ENCODE results near the gene CAMTA1. TPM values are rescaled to one million over a fixed set of nuclear protein-coding genes. Genes with fewer than 3 reads are reported as not detected.
A peak's percentile ranks its signal among the peaks of the same experiment; 100 is the strongest.

Gene CAMTA1
- total and polyA plus RNA-seq, 4 donors, result 90.5 to 236 (median 195) TPM

- WGBS (ENCODE audit: insufficient coverage), result 43% methylated on average over 14 of the region's 15 CpGs
- H3K4me1 ChIP-seq (ENCODE audit: control insufficient read depth, insufficient read depth, low read length), result peaks cover 66% of the 10 kb centered on the region
- H3K27me3 ChIP-seq (ENCODE audit: control insufficient read depth, insufficient read depth, low read length), result peaks cover 2% of the 10 kb centered on the region
- H3K4me3 ChIP-seq (ENCODE audit: low read depth, low read length), result no peak overlapping the region
- H3K27ac ChIP-seq (ENCODE audit: low read depth, low read length), result no peak overlapping the region
- no peaks in the 10 kb centered on the region for H3K9me3 ChIP-seq (ENCODE audit: control insufficient read depth, insufficient read depth, low read length)
- DNase-seq (ENCODE audit: low read depth in 4 of 6, low spot score in 6 of 6), result no peak
- peaks cover 5% of the 10 kb centered on the region for H3K36me3 ChIP-seq (ENCODE audit: control insufficient read depth, insufficient read depth, low read length)
Measured at GRCh38 chr1:6954591-6954990, 169.3 kb downstream of the CAMTA1 start.

- Histone ChIP-seq H3K27me3 (ENCODE audit: control insufficient read depth, insufficient read depth, low read length) (peaks cover 2% of the 10 kb centered on the region), H3K9me3 (ENCODE audit: control insufficient read depth, insufficient read depth, low read length) (no peaks in the 10 kb centered on the region), H3K27ac (ENCODE audit: low read depth, low read length) (no peak overlapping the region), H3K4me1 (ENCODE audit: control insufficient read depth, insufficient read depth, low read length) (peaks cover 68% of the 10 kb centered on the region), H3K4me3 (ENCODE audit: low read depth, low read length) (no peak overlapping the region), H3K36me3 (ENCODE audit: control insufficient read depth, insufficient read depth, low read length) (peaks cover 5% of the 10 kb centered on the region)
- WGBS (ENCODE audit: insufficient coverage), result 77% methylated on average over 15 of the region's 16 CpGs
- DNase-seq (ENCODE audit: low read depth in 4 of 6, low spot score in 6 of 6), result no peak
Measured at GRCh38 chr1:6955357-6956094, 170.3 kb downstream of the CAMTA1 start.

- 53% methylated on average over 5 of the region's 11 CpGs for WGBS (ENCODE audit: insufficient coverage)
- no peaks in the 10 kb centered on the region for H3K9me3 ChIP-seq (ENCODE audit: control insufficient read depth, insufficient read depth, low read length)
- peak in 1 of 6 donors; percentile 81 for DNase-seq (ENCODE audit: low read depth in 4 of 6, low spot score in 6 of 6)
- no peak overlapping the region for H3K27ac ChIP-seq (ENCODE audit: low read depth, low read length)
- H3K4me3 ChIP-seq (ENCODE audit: low read depth, low read length), result no peak overlapping the region
- peaks cover 2% of the 10 kb centered on the region for H3K27me3 ChIP-seq (ENCODE audit: control insufficient read depth, insufficient read depth, low read length)
- peaks cover 3% of the 10 kb centered on the region for H3K36me3 ChIP-seq (ENCODE audit: control insufficient read depth, insufficient read depth, low read length)
- peaks cover 72% of the 10 kb centered on the region for H3K4me1 ChIP-seq (ENCODE audit: control insufficient read depth, insufficient read depth, low read length)
Measured at GRCh38 chr1:6956488-6957159, 171.4 kb downstream of the CAMTA1 start.

- WGBS (ENCODE audit: insufficient coverage), result 100% methylated on average over 4 of the region's 5 CpGs
- Histone ChIP-seq H3K27ac (ENCODE audit: low read depth, low read length) (no peak overlapping the region), H3K4me1 (ENCODE audit: control insufficient read depth, insufficient read depth, low read length) (peaks cover 78% of the 10 kb centered on the region)
Measured at GRCh38 chr1:6957341-6957740, 172.1 kb downstream of the CAMTA1 start.

GRCh38 chr1:6958407-6959030, 173.3 kb downstream of the CAMTA1 start:
- Histone ChIP-seq H3K9me3 (ENCODE audit: control insufficient read depth, insufficient read depth, low read length) (no peaks in the 10 kb centered on the region), H3K27me3 (ENCODE audit: control insufficient read depth, insufficient read depth, low read length) (peaks cover 2% of the 10 kb centered on the region), H3K36me3 (ENCODE audit: control insufficient read depth, insufficient read depth, low read length) (no peaks in the 10 kb centered on the region), H3K4me3 (ENCODE audit: low read depth, low read length) (no peak overlapping the region), H3K4me1 (ENCODE audit: control insufficient read depth, insufficient read depth, low read length) (peaks cover 85% of the 10 kb centered on the region), H3K27ac (ENCODE audit: low read depth, low read length) (no peak overlapping the region)
- peak in 1 of 6 donors; percentile 85 for DNase-seq (ENCODE audit: low read depth in 4 of 6, low spot score in 6 of 6)
- 45% methylated on average over 5 of the region's 15 CpGs for WGBS (ENCODE audit: insufficient coverage)

More at GRCh38 chr1:6957341-6957740, 172.1 kb downstream of the CAMTA1 start:
- H3K9me3 ChIP-seq (ENCODE audit: control insufficient read depth, insufficient read depth, low read length), result no peaks in the 10 kb centered on the region
- no peaks in the 10 kb centered on the region for H3K36me3 ChIP-seq (ENCODE audit: control insufficient read depth, insufficient read depth, low read length)
- H3K27me3 ChIP-seq (ENCODE audit: control insufficient read depth, insufficient read depth, low read length), result peaks cover 2% of the 10 kb centered on the region
- no peak overlapping the region for H3K4me3 ChIP-seq (ENCODE audit: low read depth, low read length)
- no peak for DNase-seq (ENCODE audit: low read depth in 4 of 6, low spot score in 6 of 6)

- Histone ChIP-seq H3K27me3 (ENCODE audit: control insufficient read depth, insufficient read depth, low read length) (peaks cover 2% of the 10 kb centered on the region), H3K4me3 (ENCODE audit: low read depth, low read length) (no peak overlapping the region), H3K4me1 (ENCODE audit: control insufficient read depth, insufficient read depth, low read length) (peaks cover 84% of the 10 kb centered on the region), H3K9me3 (ENCODE audit: control insufficient read depth, insufficient read depth, low read length) (no peaks in the 10 kb centered on the region), H3K27ac (ENCODE audit: low read depth, low read length) (no peak overlapping the region), H3K36me3 (ENCODE audit: control insufficient read depth, insufficient read depth, low read length) (no peaks in the 10 kb centered on the region)
- no peak for DNase-seq (ENCODE audit: low read depth in 4 of 6, low spot score in 6 of 6)
- WGBS (ENCODE audit: insufficient coverage), result 94% methylated on average over 7 of the region's 8 CpGs
Measured at GRCh38 chr1:6959491-6959890, 174.2 kb downstream of the CAMTA1 start.

GRCh38 chr1:6960291-6960811, 175.1 kb downstream of the CAMTA1 start:
- peak in 2 of 6 donors; percentile 62 to 82 for DNase-seq (ENCODE audit: low read depth in 4 of 6, low spot score in 6 of 6)
- H3K9me3 ChIP-seq (ENCODE audit: control insufficient read depth, insufficient read depth, low read length), result no peaks in the 10 kb centered on the region
- H3K4me1 ChIP-seq (ENCODE audit: control insufficient read depth, insufficient read depth, low read length), result peaks cover 84% of the 10 kb centered on the region
- 31% methylated on average over 11 of the region's 12 CpGs for WGBS (ENCODE audit: insufficient coverage)
- H3K36me3 ChIP-seq (ENCODE audit: control insufficient read depth, insufficient read depth, low read length), result no peaks in the 10 kb centered on the region
- peaks cover 2% of the 10 kb centered on the region for H3K27me3 ChIP-seq (ENCODE audit: control insufficient read depth, insufficient read depth, low read length)
- no peak overlapping the region for H3K4me3 ChIP-seq (ENCODE audit: low read depth, low read length)
- H3K27ac ChIP-seq (ENCODE audit: low read depth, low read length), result peak overlapping the region; percentile 59

GRCh38 chr1:6960860-6961259, 175.6 kb downstream of the CAMTA1 start:
- peak in 1 of 6 donors; percentile 65 for DNase-seq (ENCODE audit: low read depth in 4 of 6, low spot score in 6 of 6)
- WGBS (ENCODE audit: insufficient coverage), result no CpG with 5 or more reads among the region's 3 CpGs
- Histone ChIP-seq H3K27me3 (ENCODE audit: control insufficient read depth, insufficient read depth, low read length) (no peaks in the 10 kb centered on the region), H3K36me3 (ENCODE audit: control insufficient read depth, insufficient read depth, low read length) (no peaks in the 10 kb centered on the region), H3K27ac (ENCODE audit: low read depth, low read length) (peak overlapping the region; percentile 59), H3K4me1 (ENCODE audit: control insufficient read depth, insufficient read depth, low read length) (peaks cover 84% of the 10 kb centered on the region), H3K9me3 (ENCODE audit: control insufficient read depth, insufficient read depth, low read length) (no peaks in the 10 kb centered on the region), H3K4me3 (ENCODE audit: low read depth, low read length) (no peak overlapping the region)

GRCh38 chr1:6961289-6961688, 176.0 kb downstream of the CAMTA1 start:
- peaks cover 82% of the 10 kb centered on the region for H3K4me1 ChIP-seq (ENCODE audit: control insufficient read depth, insufficient read depth, low read length)
- H3K27me3 ChIP-seq (ENCODE audit: control insufficient read depth, insufficient read depth, low read length), result no peaks in the 10 kb centered on the region
- no peak for DNase-seq (ENCODE audit: low read depth in 4 of 6, low spot score in 6 of 6)
- no peaks in the 10 kb centered on the region for H3K9me3 ChIP-seq (ENCODE audit: control insufficient read depth, insufficient read depth, low read length)
- WGBS (ENCODE audit: insufficient coverage), result 90% methylated on average over 13 of the region's 13 CpGs
- no peak overlapping the region for H3K4me3 ChIP-seq (ENCODE audit: low read depth, low read length)
- H3K27ac ChIP-seq (ENCODE audit: low read depth, low read length), result peak overlapping the region; percentile 16
- H3K36me3 ChIP-seq (ENCODE audit: control insufficient read depth, insufficient read depth, low read length), result no peaks in the 10 kb centered on the region
